ENCODE results near the gene HSPA6.
"Not testable (repeated sequence)": the region's sequence is repeated elsewhere in the genome, so short reads cannot be mapped to it uniquely, and the experiment has no call there.

Gene HSPA6

DNA sequence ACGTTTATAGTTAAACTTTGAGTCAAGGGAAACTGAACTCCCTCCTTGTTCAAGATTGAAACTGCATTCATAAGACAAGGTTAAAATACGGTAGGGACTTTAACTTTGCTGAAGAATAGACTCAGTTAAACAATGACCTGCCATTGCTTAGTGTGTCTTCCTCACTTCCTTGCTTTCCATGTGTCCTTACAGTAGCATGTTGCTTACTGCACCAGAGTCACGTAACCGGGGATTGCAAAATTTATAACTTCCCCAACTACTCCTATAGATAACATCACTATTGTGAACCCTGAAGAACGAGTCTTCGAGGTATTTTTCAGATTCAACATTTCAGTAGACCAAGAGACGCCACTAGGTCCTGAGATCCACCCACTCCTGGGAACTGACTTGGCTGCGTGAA, 47.4 kb downstream of the HSPA6 start:
- DNase-seq, result not testable (repeated sequence)

Data from stimulated activated CD4-positive, alpha-beta T cell treated with anti-CD3 and anti-CD28 coated beads, Interleukin-4, amount 100 ng/mL, for 4 hours (primary cell).